Endothelial cell of umbilical vein (primary cell): ENCODE results near the gene MYO1E. TPM values are rescaled to one million over a fixed set of nuclear protein-coding genes. Genes with fewer than 3 reads are reported as not detected.

Source experiments
- BruUV-seq: library from RNA; stranded (reverse); fragments of 400-500 nt; replicated peaks from 2 replicates; lab custom pipeline; 2021; lab: Mats Ljungman, UMichigan
- CTCF ChIA-PET: fragments of 300-600, 350-600 bp; sonication (Branson Sonifier 250); formaldehyde crosslinking; loops from one replicate; lab custom pipeline; 2021; ENCODE audit warnings: antibody characterized with exemption, inconsistent platforms; lab: Charles Lee
- POLR2A ChIA-PET: fragments of 300-600, 350-600 bp; sonication (Branson Sonifier 250); formaldehyde crosslinking; loops from one replicate; lab custom pipeline; 2021; ENCODE audit warnings: antibody characterized with exemption, inconsistent platforms; lab: Charles Lee
- DNase-seq: peaks from one replicate; pipeline ENCODE4 v3.0.0-alpha.2; 2011; ENCODE audit warnings: low read depth, low spot score
- FAIRE-seq: peaks from 2 replicates; lab custom pipeline; 2011; peaks lifted over from hg19 to GRCh38; lab: Jason Lieb, UNC
- H2AFZ ChIP-seq: 2 replicates; pipeline ENCODE4 v1.6.0; 2012; ENCODE audit warnings: low read depth, low read length, control low read depth, inconsistent platforms
- H3K27ac ChIP-seq: 2 replicates; pipeline ENCODE4 v1.5.1; 2011; ENCODE audit warnings: low read depth, mild to moderate bottlenecking, control low read depth, low read length, moderate library complexity; ENCODE audit not compliant: insufficient read depth
- H3K27me3 ChIP-seq, 2 experiments: 2 replicates each; pipeline versions ENCODE4 v1.6.0 to v1.6.1; 2011; ENCODE audit warnings: low read length in 2 of 2, mixed read lengths in 1 of 2; ENCODE audit not compliant: control insufficient read depth in 2 of 2, insufficient read depth in 2 of 2
- H3K36me3 ChIP-seq, 2 experiments: 2 replicates in 1 of 2; 3 replicates in 1 of 2; pipeline ENCODE4 v1.5.1; 2011; ENCODE audit warnings: low read length in 2 of 2, mild to moderate bottlenecking in 1 of 2, moderate library complexity in 1 of 2; ENCODE audit not compliant: control insufficient read depth in 2 of 2, insufficient read depth in 2 of 2; ENCODE audit errors: extremely low read depth in 1 of 2
- H3K4me1 ChIP-seq: 3 replicates; pipeline ENCODE4 v1.5.1; 2011; ENCODE audit warnings: mild to moderate bottlenecking, low read length; ENCODE audit not compliant: control insufficient read depth, insufficient read depth; ENCODE audit errors: extremely low read depth
- H3K4me2 ChIP-seq: 2 replicates; pipeline ENCODE4 v1.6.1; 2011; ENCODE audit warnings: low read length, control low read depth, mixed read lengths; ENCODE audit not compliant: insufficient read depth
- H3K4me3 ChIP-seq, 3 experiments: fragments of 200-600 bp in 1 of 3; sonication (generic), shearing (Covaris generic) in 1 of 3; replicated peaks in 1 of 3; 2 replicates each; pipeline ENCODE4 v1.5.1; 2011 to 2016; ENCODE audit warnings: control low read depth in 3 of 3, low read length in 3 of 3, mild to moderate bottlenecking in 2 of 3, inconsistent platforms in 1 of 3, low read depth in 1 of 3, moderate library complexity in 1 of 3; ENCODE audit not compliant: insufficient read depth in 1 of 3
- H3K79me2 ChIP-seq: 2 replicates; pipeline ENCODE4 v1.6.0; 2012; ENCODE audit warnings: low read length, inconsistent platforms; ENCODE audit not compliant: control insufficient read depth, insufficient read depth
- H3K9ac ChIP-seq: replicated peaks from 2 replicates; pipeline ENCODE3; 2011; ENCODE audit warnings: low read length, control low read depth; ENCODE audit not compliant: insufficient read depth; ENCODE audit errors: extremely low read depth
- H3K9me1 ChIP-seq: replicated peaks from 3 replicates; pipeline ENCODE4 v1.6.0; 2011; ENCODE audit warnings: mild to moderate bottlenecking, low read length; ENCODE audit not compliant: control insufficient read depth, insufficient read depth; ENCODE audit errors: extremely low read depth
- H3K9me3 ChIP-seq: replicated peaks from 2 replicates; pipeline ENCODE4 v1.5.1; 2012; ENCODE audit warnings: low read length, inconsistent platforms; ENCODE audit not compliant: control insufficient read depth, insufficient read depth
- H4K20me1 ChIP-seq: replicated peaks from 2 replicates; pipeline ENCODE3; 2011; ENCODE audit warnings: mild to moderate bottlenecking, low read length; ENCODE audit not compliant: control insufficient read depth, insufficient read depth; ENCODE audit errors: extremely low read depth
- CTCF ChIP-seq, 2 donors: IDR thresholded peaks; 1 replicate in 1 of 2; 2 replicates in 1 of 2; pipeline ENCODE4 v1.5.1; 2011; ENCODE audit warnings: low read length in 2 of 2, mild to moderate bottlenecking in 2 of 2, moderate library complexity in 2 of 2, control low read depth in 1 of 2, inconsistent platforms in 1 of 2, low read depth in 1 of 2; ENCODE audit not compliant: insufficient read depth in 1 of 2; ENCODE audit errors: extremely low read depth in 1 of 2
- EZH2 ChIP-seq: IDR thresholded peaks from 2 replicates; pipeline ENCODE4 v1.6.1; 2012; ENCODE audit warnings: borderline replicate concordance, low read depth, mild to moderate bottlenecking, moderate library complexity, low read length, inconsistent platforms; ENCODE audit not compliant: severe bottlenecking
- FOS ChIP-seq: IDR thresholded peaks from 2 replicates; pipeline ENCODE4 v1.6.1; 2011; ENCODE audit warnings: mild to moderate bottlenecking, low read length, moderate library complexity, borderline replicate concordance; ENCODE audit not compliant: insufficient read depth
- GATA2 ChIP-seq: IDR thresholded peaks from 2 replicates; pipeline ENCODE4 v1.7.0; 2011; ENCODE audit warnings: low read depth, mild to moderate bottlenecking, moderate library complexity, mixed read lengths, low read length; ENCODE audit not compliant: insufficient read length, insufficient read depth
- JUN ChIP-seq: IDR thresholded peaks from 2 replicates; pipeline ENCODE4 v1.6.1; 2011; ENCODE audit warnings: borderline replicate concordance, low read depth; ENCODE audit not compliant: insufficient read length, insufficient read depth
- MAX ChIP-seq: IDR thresholded peaks from 2 replicates; pipeline ENCODE4 v1.6.1; 2011; ENCODE audit not compliant: insufficient read depth, insufficient read length
- MYC ChIP-seq: IDR thresholded peaks from one replicate; pipeline ENCODE4 v1.6.1; 2011; ENCODE audit warnings: mild to moderate bottlenecking, low read depth, low read length
- POLR2A ChIP-seq: IDR thresholded peaks from 2 replicates; pipeline ENCODE4 v1.6.1; 2012; ENCODE audit warnings: low read depth, mild to moderate bottlenecking, control low read depth, low read length
- POLR2AphosphoS5 ChIP-seq: IDR thresholded peaks from 2 replicates; pipeline ENCODE4 v1.6.1; 2012; ENCODE audit warnings: low read depth, mild to moderate bottlenecking, control low read depth, low read length, moderate library complexity; ENCODE audit not compliant: insufficient read depth
- dilution Hi-C: fragments of 300-500 bp; cut with MboI; formaldehyde crosslinking; loops from one replicate; pipeline ENCODE4 v1.15.0; 2019; ENCODE audit warnings: low sequenced_read_pairs; ENCODE audit not compliant: extremely low pct_ligation_motif_present
- intact Hi-C: fragments of 100-400 bp; cut with micrococcal nuclease; formaldehyde crosslinking; loops from one replicate; pipeline ENCODE4 v1.10.0; 2022
- polyA plus RNA-seq, 4 experiments: library from polyadenylated mRNA; depleted of rRNA in 3 of 4; stranded (reverse) in 3 of 4; unstranded in 1 of 4; fragments of >200 nt; gene quantifications; 2 replicates each; pipeline versions ENCODE4 v1.2.1 to v1.2.3, GENCODE V29; 2011 to 2012; ENCODE audit warnings: missing spikeins in 1 of 4
- total RNA-seq: library from RNA; stranded (reverse); gene quantifications from 2 replicates; pipeline ENCODE4 v1.2.3, GENCODE V29; 2021

The MYO1E gene
- total and polyA plus RNA-seq, 2 donors (not counting 3 experiments of a cell fraction or from before 2014, with no cell fraction given): 31.6 to 218 TPM

GRCh38 chr15:59313641-59314332 lies 58.9 kb downstream of the MYO1E start:
- Histone ChIP-seq H3K9me1 (no peaks in the 10 kb centered on the region), H3K27me3 (no peaks in the 10 kb centered on the region), H4K20me1 (peaks cover 9% of the 10 kb centered on the region), H3K9ac (no peak overlapping the region), H3K36me3 (no peaks in the 10 kb centered on the region), H3K4me2 (no peak overlapping the region), H3K79me2 (peaks cover 87% of the 10 kb centered on the region), H3K27ac (no peak overlapping the region), H3K4me1 (peaks cover 2% of the 10 kb centered on the region), H2AFZ (no peak overlapping the region), H3K4me3 (no peak overlapping the region), H3K9me3 (no peaks in the 10 kb centered on the region)
- ChIA-PET POLR2A (no interaction called here), CTCF (interaction anchor here (1.6 to 2.2 kb wide), 2 partner anchors 8 to 13 kb away, joined by 3 to 7 read pairs; no protein-coding TSS in a partner anchor)
- FAIRE-seq (peak; percentile 68), DNase-seq (no peak)
- intact Hi-C loops: no loop called here
- no TSS peak for BruUV-seq
- dilution Hi-C loops: no loop called here
- no peak for TF ChIP-seq POLR2A
- TF ChIP-seq JUN: no peak
- TF ChIP-seq MYC: no peak
- TF ChIP-seq EZH2: no peak
- TF ChIP-seq GATA2: no peak

GRCh38 chr15:59312205-59312604 lies 60.5 kb downstream of the MYO1E start:
- Histone ChIP-seq H3K9me3 (no peaks in the 10 kb centered on the region), H3K4me3 (no peak overlapping the region), H3K36me3 (no peaks in the 10 kb centered on the region), H3K27me3 (no peaks in the 10 kb centered on the region), H3K4me2 (no peak overlapping the region), H3K79me2 (peaks cover 74% of the 10 kb centered on the region), H3K9ac (no peak overlapping the region), H4K20me1 (peaks cover 5% of the 10 kb centered on the region), H3K4me1 (peaks cover 2% of the 10 kb centered on the region), H3K9me1 (no peaks in the 10 kb centered on the region), H3K27ac (no peak overlapping the region), H2AFZ (no peak overlapping the region)
- FAIRE-seq (peak; percentile 59), DNase-seq (no peak)
- no peak for TF ChIP-seq CTCF (IDR thresholded peaks at IDR 0.05; ENCODE audit: extremely low read depth in 1 of 2, insufficient read depth in 1 of 2, low read depth in 1 of 2, low read length in 2 of 2)
- TF ChIP-seq FOS: no peak
- no peak for TF ChIP-seq GATA2
- TF ChIP-seq POLR2A: no peak
- TF ChIP-seq JUN: no peak
- TF ChIP-seq EZH2: no peak
- TF ChIP-seq POLR2AphosphoS5: no peak
- no peak for TF ChIP-seq MYC
- no peak for TF ChIP-seq MAX
- no TSS peak for BruUV-seq
- dilution Hi-C loops (no loop called here), intact Hi-C loops (no loop called here)
- ChIA-PET CTCF (interaction anchor here (1.6 kb wide), 1 partner anchor 12 kb away, joined by 3 read pairs; no protein-coding TSS in a partner anchor), POLR2A (no interaction called here)
